Measurements from ENCODE around the gene USPL1.

Gene USPL1

DNA sequence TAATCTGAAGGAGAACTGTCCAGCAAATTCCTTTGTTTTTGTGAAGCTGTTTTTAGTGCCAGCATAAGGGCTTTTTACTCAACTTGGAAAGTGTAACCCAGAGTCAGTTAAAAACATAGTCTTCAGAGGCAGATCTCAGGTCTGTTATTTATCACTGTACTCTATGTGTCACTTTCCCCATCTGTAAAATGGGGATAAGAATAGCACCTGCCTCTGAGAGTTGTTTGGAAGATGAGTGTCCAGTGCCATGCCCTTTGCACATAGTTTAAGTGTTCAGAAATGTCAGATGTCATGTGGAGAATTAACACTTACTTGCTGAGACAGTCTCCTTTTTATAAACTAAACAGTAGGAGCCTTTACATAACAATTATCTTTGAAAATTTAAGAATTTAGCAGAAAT is 27.9 kb downstream of the USPL1 start:
- no peak overlapping the region for H3K9ac ChIP-seq (ENCODE audit: low read length)
- H4K8ac ChIP-seq (ENCODE audit: low read length), result no peak overlapping the region
- H2AK5ac ChIP-seq (ENCODE audit: low read length, severe bottlenecking), result no peak overlapping the region
- no peak overlapping the region for H2BK12ac ChIP-seq (ENCODE audit: low read length in 2 of 2)
- no peak overlapping the region for H3K14ac ChIP-seq (ENCODE audit: low read length in 2 of 2)
- no peaks in the 10 kb centered on the region for H3K9me3 ChIP-seq (ENCODE audit: control insufficient read depth, low read length)
- H4K91ac ChIP-seq (ENCODE audit: low read length), result no peak overlapping the region
- H2AFZ ChIP-seq (ENCODE audit: low read depth, low read length), result no peak overlapping the region
- H3K4me2 ChIP-seq (ENCODE audit: low read length, poor library complexity, severe bottlenecking), result no peak overlapping the region
- H2BK5ac ChIP-seq (ENCODE audit: low read depth, low read length, poor library complexity, severe bottlenecking), result no peak overlapping the region
- DNase-seq, result no peak
- H3K36me3 ChIP-seq (ENCODE audit: control insufficient read depth in 1 of 2, insufficient read depth in 2 of 2, low read depth in 1 of 2, low read length in 2 of 2), result peaks cover 15 to 85% of the 10 kb centered on the region in 2 experiments
- H3K4ac ChIP-seq (ENCODE audit: low read depth in 1 of 2, low read length in 2 of 2), result no peak overlapping the region
- no peak overlapping the region for H3K18ac ChIP-seq (ENCODE audit: low read depth in 1 of 2, low read length in 2 of 2)
- H3K79me1 ChIP-seq (replicated peaks; ENCODE audit: low read length, poor library complexity, severe bottlenecking), result peaks cover 30% of the 10 kb centered on the region
- no peak overlapping the region for H2BK120ac ChIP-seq (ENCODE audit: low read depth, low read length)
- H2BK15ac ChIP-seq (ENCODE audit: low read depth, poor library complexity, severe bottlenecking), result no peak overlapping the region
- no peak overlapping the region for H3K4me3 ChIP-seq (ENCODE audit: insufficient read depth in 1 of 2, low read depth in 1 of 2, low read length in 2 of 2)
- H3K23ac ChIP-seq (ENCODE audit: low read length in 2 of 2), result no peak overlapping the region
- H3K27me3 ChIP-seq (ENCODE audit: control insufficient read depth in 1 of 2, insufficient read depth in 1 of 2, low read length in 2 of 2), result no peaks in the 10 kb centered on the region
- H3K4me1 ChIP-seq (ENCODE audit: control insufficient read depth, insufficient read depth, low read depth, low read length), result peaks cover 3% of the 10 kb centered on the region
- no peak overlapping the region for H3K27ac ChIP-seq (ENCODE audit: low read length, poor library complexity, severe bottlenecking)

DNA sequence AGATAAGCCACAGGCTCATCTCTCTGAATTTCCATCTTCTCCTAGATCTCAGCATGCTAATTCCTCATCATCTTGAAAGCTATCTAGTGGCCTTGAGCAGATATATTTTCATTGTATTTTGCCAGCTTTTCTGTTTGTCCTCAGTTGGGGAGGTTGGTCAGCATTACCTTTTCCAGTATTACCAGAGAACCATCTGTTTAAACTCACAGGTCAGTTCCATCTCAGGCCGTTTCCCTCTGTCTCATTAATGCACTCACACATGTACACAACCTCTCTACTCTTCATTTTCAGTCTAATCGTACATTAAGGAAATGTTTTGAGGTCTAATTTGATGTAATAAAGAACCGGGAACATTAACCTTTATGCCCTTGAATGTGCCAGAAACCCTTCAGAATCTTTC is 29.7 kb downstream of the USPL1 start:
- WGBS, result no CpG with 5 or more reads among the region's 3 CpGs
- Histone ChIP-seq H3K4me3 (ENCODE audit: insufficient read depth in 1 of 2, low read depth in 1 of 2, low read length in 2 of 2) (no peak overlapping the region), H3K18ac (ENCODE audit: low read depth in 1 of 2, low read length in 2 of 2) (no peak overlapping the region), H3K27me3 (ENCODE audit: control insufficient read depth in 1 of 2, insufficient read depth in 1 of 2, low read length in 2 of 2) (no peaks in the 10 kb centered on the region), H2BK5ac (ENCODE audit: low read depth, low read length, poor library complexity, severe bottlenecking) (no peak overlapping the region), H3K9ac (ENCODE audit: low read length) (no peak overlapping the region), H2BK15ac (ENCODE audit: low read depth, poor library complexity, severe bottlenecking) (no peak overlapping the region), H3K9me3 (ENCODE audit: control insufficient read depth, low read length) (no peaks in the 10 kb centered on the region), H4K91ac (ENCODE audit: low read length) (no peak overlapping the region), H3K79me1 (replicated peaks; ENCODE audit: low read length, poor library complexity, severe bottlenecking) (peaks cover 27% of the 10 kb centered on the region), H2AK5ac (ENCODE audit: low read length, severe bottlenecking) (no peak overlapping the region), H3K14ac (ENCODE audit: low read length in 2 of 2) (no peak overlapping the region), H3K27ac (ENCODE audit: low read length, poor library complexity, severe bottlenecking) (no peak overlapping the region), H3K36me3 (ENCODE audit: control insufficient read depth in 1 of 2, insufficient read depth in 2 of 2, low read depth in 1 of 2, low read length in 2 of 2) (peaks cover 9 to 82% of the 10 kb centered on the region in 2 experiments), H3K4me2 (ENCODE audit: low read length, poor library complexity, severe bottlenecking) (no peak overlapping the region), H3K4me1 (ENCODE audit: control insufficient read depth, insufficient read depth, low read depth, low read length) (no peaks in the 10 kb centered on the region), H4K8ac (ENCODE audit: low read length) (no peak overlapping the region), H2BK12ac (ENCODE audit: low read length in 2 of 2) (no peak overlapping the region), H2BK120ac (ENCODE audit: low read depth, low read length) (no peak overlapping the region), H3K4ac (ENCODE audit: low read depth in 1 of 2, low read length in 2 of 2) (no peak overlapping the region), H2AFZ (ENCODE audit: low read depth, low read length) (no peak overlapping the region), H3K23ac (ENCODE audit: low read length in 2 of 2) (no peak overlapping the region)
- no peak for DNase-seq

DNA sequence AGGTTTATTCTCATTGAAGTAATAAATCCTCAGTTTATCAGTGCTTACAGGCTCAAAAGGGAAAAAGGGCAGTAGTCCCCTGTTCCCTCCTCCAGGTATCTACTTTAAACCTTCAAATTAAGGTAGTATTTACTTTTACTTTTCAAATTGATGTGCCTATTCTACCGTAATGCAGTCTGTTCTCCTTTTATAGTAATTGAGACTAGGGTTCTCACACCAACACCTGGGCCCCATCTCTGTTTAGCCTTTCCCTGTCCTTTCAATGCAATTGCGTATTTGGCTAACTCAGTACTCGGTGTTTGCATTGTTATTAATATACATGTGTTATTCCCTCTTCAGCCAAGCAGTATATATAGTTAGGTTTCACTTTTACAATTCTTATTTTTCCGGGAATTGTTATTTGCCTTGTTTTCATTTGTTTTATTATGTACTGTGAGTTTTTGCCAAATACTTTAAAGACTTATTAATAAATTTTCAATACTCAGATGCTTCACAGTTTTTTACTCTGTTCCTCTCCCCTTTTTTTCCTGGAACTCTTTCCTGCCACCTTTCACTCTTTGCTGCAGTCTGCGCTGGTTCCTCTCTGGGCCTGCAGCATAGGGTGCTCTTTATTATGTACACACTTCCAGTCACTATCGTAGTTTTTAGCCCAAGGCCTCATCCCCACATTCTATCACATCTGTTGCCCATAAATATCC is 30.3 kb downstream of the USPL1 start:
- no peak for DNase-seq
- no peak overlapping the region for H2BK120ac ChIP-seq (ENCODE audit: low read depth, low read length)
- H3K4me1 ChIP-seq (ENCODE audit: control insufficient read depth, insufficient read depth, low read depth, low read length), result no peaks in the 10 kb centered on the region
- H2BK12ac ChIP-seq (ENCODE audit: low read length in 2 of 2), result no peak overlapping the region
- H2AK5ac ChIP-seq (ENCODE audit: low read length, severe bottlenecking), result no peak overlapping the region
- no peak overlapping the region for H3K23ac ChIP-seq (ENCODE audit: low read length in 2 of 2)
- H2AFZ ChIP-seq (ENCODE audit: low read depth, low read length), result no peak overlapping the region
- over 99% methylated on average over 3 of the region's 6 CpGs for WGBS
- no peak overlapping the region for H2BK5ac ChIP-seq (ENCODE audit: low read depth, low read length, poor library complexity, severe bottlenecking)
- no peaks in the 10 kb centered on the region for H3K27me3 ChIP-seq (ENCODE audit: control insufficient read depth in 1 of 2, insufficient read depth in 1 of 2, low read length in 2 of 2)
- no peak overlapping the region for H2BK15ac ChIP-seq (ENCODE audit: low read depth, poor library complexity, severe bottlenecking)
- no peak overlapping the region for H3K4me2 ChIP-seq (ENCODE audit: low read length, poor library complexity, severe bottlenecking)
- peaks cover 22% of the 10 kb centered on the region for H3K79me1 ChIP-seq (replicated peaks; ENCODE audit: low read length, poor library complexity, severe bottlenecking)
- no peak overlapping the region for H3K14ac ChIP-seq (ENCODE audit: low read length in 2 of 2)
- H4K91ac ChIP-seq (ENCODE audit: low read length), result no peak overlapping the region
- no peaks in the 10 kb centered on the region for H3K9me3 ChIP-seq (ENCODE audit: control insufficient read depth, low read length)
- H3K4ac ChIP-seq (ENCODE audit: low read depth in 1 of 2, low read length in 2 of 2), result no peak overlapping the region
- no peak overlapping the region for H3K4me3 ChIP-seq (ENCODE audit: insufficient read depth in 1 of 2, low read depth in 1 of 2, low read length in 2 of 2)
- H3K36me3 ChIP-seq (ENCODE audit: control insufficient read depth in 1 of 2, insufficient read depth in 2 of 2, low read depth in 1 of 2, low read length in 2 of 2), result peaks cover 8 to 82% of the 10 kb centered on the region in 2 experiments
- no peak overlapping the region for H4K8ac ChIP-seq (ENCODE audit: low read length)
- H3K27ac ChIP-seq (ENCODE audit: low read length, poor library complexity, severe bottlenecking), result no peak overlapping the region
- H3K9ac ChIP-seq (ENCODE audit: low read length), result no peak overlapping the region
- H3K18ac ChIP-seq (ENCODE audit: low read depth in 1 of 2, low read length in 2 of 2), result no peak overlapping the region

DNA sequence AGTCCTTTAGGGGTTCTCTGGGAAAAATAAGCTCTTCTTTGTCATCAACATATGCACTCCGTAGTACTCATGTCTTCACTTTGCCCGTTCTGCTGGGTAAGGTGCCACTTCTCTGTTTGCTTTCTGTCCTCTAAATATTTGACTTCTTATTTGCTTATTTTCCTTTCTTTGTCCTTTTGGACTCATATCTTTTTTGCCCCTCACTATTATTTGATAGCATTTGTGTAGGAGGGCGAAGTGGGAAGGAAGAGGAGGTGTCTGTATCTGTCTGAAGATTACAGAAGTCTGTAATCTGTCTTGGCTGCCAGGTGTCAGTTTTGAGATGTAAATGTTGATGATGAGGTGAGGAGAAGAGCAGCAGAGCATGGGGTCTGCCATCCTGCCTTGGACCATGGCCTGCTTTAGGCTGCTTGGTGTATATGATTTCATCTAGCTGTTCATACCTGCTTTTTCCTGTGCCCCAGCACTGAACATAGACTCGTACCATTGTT is 30.8 kb downstream of the USPL1 start:
- Histone ChIP-seq H2BK12ac (ENCODE audit: low read length in 2 of 2) (no peak overlapping the region), H3K9ac (ENCODE audit: low read length) (no peak overlapping the region), H2BK5ac (ENCODE audit: low read depth, low read length, poor library complexity, severe bottlenecking) (no peak overlapping the region), H3K18ac (ENCODE audit: low read depth in 1 of 2, low read length in 2 of 2) (no peak overlapping the region), H3K9me3 (ENCODE audit: control insufficient read depth, low read length) (no peaks in the 10 kb centered on the region), H4K8ac (ENCODE audit: low read length) (no peak overlapping the region), H3K14ac (ENCODE audit: low read length in 2 of 2) (no peak overlapping the region), H2AK5ac (ENCODE audit: low read length, severe bottlenecking) (no peak overlapping the region), H3K4me1 (ENCODE audit: control insufficient read depth, insufficient read depth, low read depth, low read length) (no peaks in the 10 kb centered on the region), H3K4ac (ENCODE audit: low read depth in 1 of 2, low read length in 2 of 2) (no peak overlapping the region), H3K36me3 (ENCODE audit: control insufficient read depth in 1 of 2, insufficient read depth in 2 of 2, low read depth in 1 of 2, low read length in 2 of 2) (peaks cover 5 to 83% of the 10 kb centered on the region in 2 experiments), H3K4me2 (ENCODE audit: low read length, poor library complexity, severe bottlenecking) (no peak overlapping the region), H3K23ac (ENCODE audit: low read length in 2 of 2) (no peak overlapping the region), H2AFZ (ENCODE audit: low read depth, low read length) (no peak overlapping the region), H4K91ac (ENCODE audit: low read length) (no peak overlapping the region), H2BK15ac (ENCODE audit: low read depth, poor library complexity, severe bottlenecking) (no peak overlapping the region), H3K79me1 (replicated peaks; ENCODE audit: low read length, poor library complexity, severe bottlenecking) (peaks cover 21% of the 10 kb centered on the region), H3K27me3 (ENCODE audit: control insufficient read depth in 1 of 2, insufficient read depth in 1 of 2, low read length in 2 of 2) (no peaks in the 10 kb centered on the region), H2BK120ac (ENCODE audit: low read depth, low read length) (no peak overlapping the region), H3K4me3 (ENCODE audit: insufficient read depth in 1 of 2, low read depth in 1 of 2, low read length in 2 of 2) (no peak overlapping the region), H3K27ac (ENCODE audit: low read length, poor library complexity, severe bottlenecking) (no peak overlapping the region)
- no peak for DNase-seq
- WGBS, result 95% methylated on average over 3 of the region's 4 CpGs

All from mesenchymal stem cell (in vitro differentiated cells and primary cell).